RWPE2 (cell line): ENCODE data around the gene TNFSF15.

Source experiments
- ATAC-seq: fragments of 200-7000 bp; cut with Tn5 transposase; 3 replicates; pipeline ENCODE4 v1.9.1; 2021; ENCODE audit warnings: low read depth
- DNase-seq: peaks from one replicate; pipeline ENCODE4 v3.0.0-alpha.2; 2020; ENCODE audit warnings: low spot score
- H3K27ac ChIP-seq: fragments of 450-650 bp; 2 replicates; pipeline ENCODE4 v1.5.1; 2017; ENCODE audit warnings: mild to moderate bottlenecking; ENCODE audit not compliant: poor library complexity, severe bottlenecking
- H3K27me3 ChIP-seq: fragments of 250-450 bp; sonication (Bioruptor Pico); 2 replicates; pipeline ENCODE4 v1.5.1; 2021; ENCODE audit warnings: mild to moderate bottlenecking, moderate library complexity; ENCODE audit not compliant: insufficient read depth, poor library complexity, severe bottlenecking
- H3K36me3 ChIP-seq: fragments of 250-450 bp; sonication (Bioruptor Pico); 2 replicates; pipeline ENCODE4 v1.5.1; 2020; ENCODE audit warnings: low read depth, mild to moderate bottlenecking, moderate library complexity
- H3K4me1 ChIP-seq: fragments of 250-450 bp; sonication (Bioruptor Pico); 2 replicates; pipeline ENCODE4 v1.5.1; 2021; ENCODE audit warnings: mild to moderate bottlenecking, moderate library complexity; ENCODE audit not compliant: insufficient read depth, poor library complexity, severe bottlenecking
- H3K4me3 ChIP-seq: fragments of 250-450 bp; sonication (Bioruptor Pico); 2 replicates; pipeline ENCODE4 v1.5.1; 2021; ENCODE audit warnings: mild to moderate bottlenecking, moderate library complexity; ENCODE audit not compliant: severe bottlenecking
- H3K9me3 ChIP-seq: fragments of 250-450 bp; sonication (Bioruptor Pico); 2 replicates; pipeline ENCODE4 v1.5.1; 2021; ENCODE audit warnings: mild to moderate bottlenecking, moderate library complexity; ENCODE audit not compliant: severe bottlenecking
- CTCF ChIP-seq: fragments of 450-650 bp; IDR thresholded peaks from one replicate; pipeline ENCODE4 v1.5.1; 2017; ENCODE audit warnings: mild to moderate bottlenecking, moderate library complexity; ENCODE audit not compliant: poor library complexity, severe bottlenecking

Gene TNFSF15

GRCh38 chr9:114805670-114806525 is at the start of gene TNFSF15:
TNFSF15 (minus strand) TSS chr9:114806039; CDS start chr9:114806012, 27 bp downstream.
- TF ChIP-seq CTCF, result no peak
- Histone ChIP-seq H3K4me1 (peaks cover 35% of the 10 kb centered on the region), H3K4me3 (no peak within 1 kb of the TSS), H3K27ac (peak within 1 kb of the TSS; percentile 85), H3K27me3 (no peaks in the 10 kb centered on the region), H3K9me3 (no peaks in the 10 kb centered on the region), H3K36me3 (no peaks in the 10 kb centered on the region)
- DNase-seq, result peak; percentile 84
- ATAC-seq, result peak; percentile 95

DNA sequence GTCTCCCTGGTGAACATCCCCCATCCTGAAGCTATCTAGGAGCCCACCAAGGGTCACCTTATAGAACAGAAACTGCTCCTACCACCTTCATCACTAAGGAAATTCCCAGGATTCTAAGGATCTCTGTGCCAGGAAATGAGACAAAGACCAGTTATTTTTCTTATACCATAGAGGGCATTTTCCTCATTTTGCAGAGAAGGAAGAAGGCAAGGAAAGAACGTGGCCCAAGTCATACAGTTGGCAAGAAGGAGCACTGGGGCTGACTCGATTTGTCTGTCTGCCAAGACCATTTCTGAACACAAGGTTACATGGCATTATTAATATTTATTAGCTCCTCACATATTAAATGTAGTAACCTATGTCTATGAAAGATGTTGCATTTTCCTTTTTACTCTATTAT is 49.6 kb upstream of the TNFSF15 start:
- Histone ChIP-seq H3K36me3 (no peaks in the 10 kb centered on the region), H3K9me3 (no peaks in the 10 kb centered on the region), H3K4me3 (no peak overlapping the region), H3K4me1 (peaks cover 3% of the 10 kb centered on the region), H3K27ac (no peak overlapping the region), H3K27me3 (no peaks in the 10 kb centered on the region)
- TF ChIP-seq CTCF, result no peak
- ATAC-seq, result no peak
- DNase-seq, result no peak

DNA sequence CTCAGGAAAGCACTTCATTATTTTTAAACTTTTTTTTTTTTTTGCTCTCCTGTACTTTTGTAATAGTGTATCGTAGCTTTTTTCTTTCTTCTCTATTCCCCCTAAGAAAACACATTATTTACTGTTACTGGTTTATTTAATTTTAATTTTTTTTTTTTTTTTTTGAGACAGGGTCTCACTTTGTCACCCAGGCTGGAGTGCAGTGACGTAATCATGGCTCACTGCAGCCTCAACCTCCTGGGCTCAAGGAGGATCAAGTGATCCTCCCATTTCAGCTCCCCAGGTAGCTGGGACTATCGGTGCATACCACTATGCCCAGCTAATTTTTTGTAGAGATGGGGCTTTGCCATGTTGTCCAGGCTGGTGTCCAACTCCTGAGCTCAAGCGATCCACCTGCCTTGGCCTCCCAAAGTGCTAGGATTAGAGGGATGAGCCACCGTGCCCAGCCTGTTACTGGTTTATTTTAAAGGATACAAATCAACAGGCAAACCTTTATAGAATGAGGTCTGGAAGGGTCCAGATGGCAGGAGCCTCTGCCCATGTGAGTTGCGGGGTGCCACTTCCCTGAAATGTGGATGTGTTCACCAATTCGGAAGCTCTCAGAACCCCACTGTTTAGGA is 49.0 kb upstream of the TNFSF15 start:
- Histone ChIP-seq H3K4me3 (no peak overlapping the region), H3K27me3 (no peaks in the 10 kb centered on the region), H3K9me3 (no peaks in the 10 kb centered on the region), H3K36me3 (no peaks in the 10 kb centered on the region), H3K4me1 (peaks cover 3% of the 10 kb centered on the region), H3K27ac (no peak overlapping the region)
- DNase-seq (no peak), ATAC-seq (no peak)
- TF ChIP-seq CTCF, result no peak

DNA sequence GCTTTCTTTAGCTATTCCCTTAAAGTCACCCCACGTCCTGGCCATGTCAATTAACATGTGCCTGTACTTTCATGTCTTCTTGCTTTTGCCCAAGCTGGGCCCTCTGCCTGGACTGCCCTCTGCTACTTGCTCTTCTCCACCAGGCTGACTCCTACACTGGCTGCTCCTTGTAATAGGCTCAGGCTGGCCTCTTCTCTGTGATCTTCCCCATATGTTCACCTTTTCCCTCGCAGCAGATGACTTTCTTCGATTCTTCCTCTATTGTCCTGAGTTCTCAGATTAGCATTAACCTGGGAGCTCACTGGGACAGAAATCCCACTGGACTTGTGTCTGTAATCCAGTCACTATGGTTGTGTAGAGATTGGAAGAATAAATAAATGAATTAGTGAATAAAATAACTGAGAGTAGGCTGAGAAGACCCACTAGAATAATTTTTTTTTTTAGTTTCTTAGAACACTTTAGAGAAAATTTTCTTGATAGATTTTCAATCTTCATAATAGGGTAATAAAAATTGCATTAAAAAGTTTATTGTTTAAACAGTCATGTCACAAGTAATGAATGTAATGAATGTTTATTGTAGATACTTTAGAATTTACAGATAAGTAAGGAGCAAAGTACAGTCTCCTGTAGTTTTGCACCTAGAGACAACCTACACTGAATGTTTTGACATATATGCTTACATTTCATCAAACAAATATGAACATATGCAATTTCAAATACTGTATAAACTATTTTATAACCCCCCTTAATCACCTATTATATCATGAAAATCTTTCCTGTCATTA is 47.4 kb upstream of the TNFSF15 start:
- ATAC-seq, result no peak
- no peak for TF ChIP-seq CTCF
- no peak for DNase-seq
- Histone ChIP-seq H3K36me3 (no peaks in the 10 kb centered on the region), H3K27ac (no peak overlapping the region), H3K4me1 (peaks cover 3% of the 10 kb centered on the region), H3K27me3 (no peaks in the 10 kb centered on the region), H3K4me3 (no peak overlapping the region), H3K9me3 (no peaks in the 10 kb centered on the region)
